Measurements from ENCODE around the gene SENP2.
"Not testable (repeated sequence)": the region's sequence is repeated elsewhere in the genome, so short reads cannot be mapped to it uniquely, and the experiment has no call there.

SENP2 gene

GRCh38 chr3:185583925-185584324 lies 2.2 kb upstream of the SENP2 start:
- no peak overlapping the region for H3K4me3 ChIP-seq (ENCODE audit: low read length)
- DNase-seq (ENCODE audit: low read depth, low spot score), result no peak

GRCh38 chr3:185584686-185585085 lies 1.4 kb upstream of the SENP2 start:
- no peak overlapping the region for H3K4me3 ChIP-seq (ENCODE audit: low read length)
- no peak for DNase-seq (ENCODE audit: low read depth, low spot score)

GRCh38 chr3:185585518-185585858 lies 607 bp upstream of the SENP2 start:
- DNase-seq (ENCODE audit: low read depth, low spot score), result no peak
- peak overlapping the region; percentile 97 for H3K4me3 ChIP-seq (ENCODE audit: low read length)

DNA sequence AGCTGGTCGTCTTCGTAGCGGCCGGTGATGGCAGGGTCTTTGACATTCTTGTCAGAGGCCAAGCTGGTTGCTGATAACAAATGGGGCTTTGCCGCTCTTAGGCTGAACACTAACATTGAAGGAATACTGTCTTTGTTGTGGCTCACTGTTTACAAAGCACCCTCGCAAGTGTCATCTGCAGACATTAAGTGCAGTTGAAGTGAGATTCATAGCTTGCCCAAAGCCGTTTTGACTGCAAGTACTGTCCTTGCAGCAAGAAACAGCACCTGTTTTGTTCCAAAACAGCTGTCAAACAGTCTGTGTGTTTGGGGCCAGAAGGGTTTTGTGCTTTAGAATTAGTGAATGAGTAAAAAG lies 568 bp downstream of the SENP2 start:
- peak overlapping the region; percentile 97 for H3K4me3 ChIP-seq (ENCODE audit: low read length)
- peak; percentile 18 for DNase-seq (ENCODE audit: low read depth, low spot score)

DNA sequence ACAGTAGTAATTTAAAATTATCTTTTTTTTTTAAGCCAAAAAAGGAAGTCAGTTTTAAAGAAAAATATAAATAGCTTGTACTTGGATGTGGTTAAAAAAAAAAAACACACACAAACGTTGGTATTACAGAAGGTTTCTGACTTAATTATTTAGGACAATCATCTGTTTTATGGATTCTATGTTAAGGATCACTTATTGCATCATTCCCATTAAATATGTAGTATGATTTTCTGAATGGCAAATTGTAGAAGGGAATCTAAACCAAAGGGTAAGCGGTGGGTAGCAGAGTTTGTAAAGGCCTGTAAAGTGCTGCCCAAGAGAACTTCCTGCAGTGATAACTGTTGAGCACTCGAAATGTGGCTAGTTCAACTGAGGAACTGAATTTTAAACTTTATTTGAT lies 8.0 kb downstream of the SENP2 start:
- no peak overlapping the region for H3K4me3 ChIP-seq (ENCODE audit: low read length)
- no peak for DNase-seq (ENCODE audit: low read depth, low spot score)

- H3K4me3 ChIP-seq (ENCODE audit: low read length), result no peak overlapping the region
- no peak for DNase-seq (ENCODE audit: low read depth, low spot score)
These were observed 9.4 kb downstream of the SENP2 start for GRCh38 chr3:185595526-185595925.

DNA sequence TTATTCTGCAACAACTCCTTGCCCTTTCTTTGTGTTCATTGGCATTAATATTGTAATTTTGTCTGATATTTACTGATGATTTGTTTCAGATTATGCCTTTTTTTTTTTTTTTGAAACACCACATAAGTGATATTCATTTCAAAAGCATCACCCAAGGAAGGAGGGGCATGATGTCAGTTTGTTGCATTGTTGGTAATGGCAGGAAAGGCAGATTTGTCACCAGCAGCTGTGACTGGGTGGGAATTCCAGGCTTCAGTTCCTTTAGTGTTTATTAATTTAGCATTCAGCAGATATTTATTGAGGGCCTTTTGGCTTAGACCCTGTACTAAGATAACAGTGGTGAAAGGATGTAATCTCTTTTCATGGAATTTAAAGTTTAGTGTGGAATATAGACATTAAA lies 19.5 kb downstream of the SENP2 start:
- peak; percentile 17 for DNase-seq (ENCODE audit: low read depth, low spot score)
- H3K4me3 ChIP-seq (ENCODE audit: low read length), result no peak overlapping the region

- DNase-seq (ENCODE audit: low read depth, low spot score), result peak; percentile 62
These were observed 20.1 kb downstream of the SENP2 start for GRCh38 chr3:185606196-185606595.

DNA sequence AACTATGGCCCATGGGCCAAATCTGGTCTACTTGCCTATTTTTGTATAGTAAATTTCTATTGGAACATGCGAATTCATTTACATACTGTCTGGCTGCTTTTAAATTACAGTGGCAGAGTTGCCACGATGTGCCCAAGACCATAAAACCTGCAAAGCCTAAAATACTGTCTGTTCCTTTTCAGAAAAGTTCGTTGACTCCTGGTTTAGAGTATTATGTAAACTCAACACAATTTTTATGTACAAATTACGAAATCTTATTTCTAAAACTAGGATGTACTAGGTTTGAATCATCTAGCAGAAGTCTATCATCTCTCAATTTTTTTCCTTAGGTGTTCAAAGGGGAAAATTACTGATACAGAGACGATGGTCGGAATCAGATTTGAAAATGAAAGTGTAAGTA lies 26.9 kb downstream of the SENP2 start:
- DNase-seq (ENCODE audit: low read depth, low spot score), result no peak
- no peak overlapping the region for H3K4me3 ChIP-seq (ENCODE audit: low read length)

More at GRCh38 chr3:185606196-185606595, 20.1 kb downstream of the SENP2 start:
- no peak overlapping the region for H3K4me3 ChIP-seq (ENCODE audit: low read length)

DNA sequence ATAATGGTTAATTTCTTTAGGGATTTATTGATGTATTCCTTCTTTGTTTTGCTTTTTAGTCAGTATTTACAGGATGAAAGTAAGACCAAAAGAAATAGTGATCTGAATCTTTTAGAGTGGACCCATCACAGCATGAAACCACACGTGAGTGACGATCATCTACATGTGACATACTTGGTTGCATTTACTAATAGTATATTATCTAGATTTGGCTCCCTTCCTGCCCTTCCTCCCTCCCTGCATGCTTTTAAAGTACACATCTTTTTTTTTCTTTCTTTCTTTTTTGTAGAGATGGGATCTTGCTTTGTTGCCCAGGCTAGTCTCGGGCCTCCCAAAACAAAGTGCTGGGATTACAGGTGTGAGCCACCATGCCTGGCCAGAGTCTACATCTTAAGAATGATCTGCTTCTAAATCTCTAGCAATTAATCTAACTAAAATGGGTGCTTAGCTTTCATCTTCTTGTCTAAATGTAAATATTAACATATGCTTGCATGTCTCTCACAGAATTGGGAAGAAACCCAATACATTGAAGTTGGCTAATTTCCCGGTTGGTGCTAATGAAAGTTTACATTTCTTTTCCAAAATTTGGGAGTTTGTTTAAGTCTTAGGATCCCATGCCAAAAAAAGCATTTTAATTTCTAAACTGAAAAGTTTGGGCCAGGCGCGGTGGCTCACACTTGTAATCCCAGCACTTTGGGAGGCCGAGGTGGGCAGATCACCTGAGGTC lies 38.0 kb downstream of the SENP2 start:
- DNase-seq (ENCODE audit: low read depth, low spot score), result no peak
- H3K4me3 ChIP-seq (ENCODE audit: low read length), result no peak overlapping the region

GRCh38 chr3:185625784-185626183 lies 39.7 kb downstream of the SENP2 start:
- DNase-seq (ENCODE audit: low read depth, low spot score), result no peak
- H3K4me3 ChIP-seq (ENCODE audit: low read length), result no peak overlapping the region

- DNase-seq (ENCODE audit: low read depth, low spot score), result no peak
- no peak overlapping the region for H3K4me3 ChIP-seq (ENCODE audit: low read length)
These were observed 43.6 kb downstream of the SENP2 start for GRCh38 chr3:185629554-185630181.

GRCh38 chr3:185630182-185630622 lies 44.1 kb downstream of the SENP2 start:
- DNase-seq (ENCODE audit: low read depth, low spot score), result no peak
- H3K4me3 ChIP-seq (ENCODE audit: low read length), result no peak overlapping the region

DNA sequence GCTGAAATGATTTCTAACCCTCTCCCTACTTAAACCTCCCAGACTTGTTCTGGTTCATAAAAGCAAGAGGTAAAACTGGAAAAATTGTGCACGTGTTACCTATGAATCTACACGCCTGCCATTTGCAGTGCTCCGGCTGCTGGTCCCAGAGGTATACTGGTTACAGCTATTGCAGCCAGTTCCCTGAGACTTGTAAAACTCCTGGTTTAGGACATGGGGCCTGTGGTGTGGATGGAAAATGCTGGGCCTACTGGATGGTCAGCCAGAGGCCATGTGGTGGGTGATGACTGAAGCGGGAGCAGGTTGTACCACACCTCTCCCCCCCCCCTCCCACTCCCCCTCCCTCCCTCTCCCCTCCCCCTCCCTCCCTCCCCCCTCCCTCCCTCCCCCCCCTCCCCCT lies 45.0 kb downstream of the SENP2 start:
- no peak for DNase-seq (ENCODE audit: low read depth, low spot score)
- no peak overlapping the region for H3K4me3 ChIP-seq (ENCODE audit: low read length)

DNA sequence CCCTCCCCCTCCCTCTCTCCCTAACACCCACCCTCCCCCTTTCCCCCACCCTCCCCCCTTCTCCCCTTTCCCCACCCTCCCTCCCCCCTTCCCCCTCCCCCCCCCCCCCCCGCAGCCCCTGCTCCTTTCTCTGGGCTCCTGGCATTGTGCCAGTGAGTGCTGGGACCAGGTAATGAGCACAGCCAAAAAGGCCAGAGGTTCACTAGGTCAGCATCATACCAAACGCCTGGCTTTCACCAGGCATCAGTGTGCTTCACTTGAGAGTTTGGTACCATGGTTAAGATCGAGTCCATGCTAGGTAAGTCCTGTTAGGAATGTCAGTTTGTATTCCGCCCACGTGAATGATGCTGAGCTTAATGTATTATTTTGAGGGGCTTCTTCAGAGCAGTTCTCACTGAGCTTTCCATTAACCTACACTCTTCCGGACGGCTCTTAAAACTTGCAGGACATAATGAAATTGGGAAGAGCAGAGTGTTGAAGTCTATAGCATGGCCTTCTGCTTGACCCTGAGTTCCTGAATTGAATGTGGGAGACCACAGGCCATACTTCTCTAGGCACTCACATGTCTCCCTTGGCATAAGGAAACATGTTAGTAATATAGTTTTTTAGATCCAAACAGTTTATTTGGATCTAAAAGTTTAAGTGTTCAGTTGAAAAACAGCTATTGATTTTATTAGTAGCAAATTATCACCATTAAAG lies 45.6 kb downstream of the SENP2 start:
- DNase-seq (ENCODE audit: low read depth, low spot score), result no peak
- H3K4me3 ChIP-seq (ENCODE audit: low read length), result no peak overlapping the region

DNA sequence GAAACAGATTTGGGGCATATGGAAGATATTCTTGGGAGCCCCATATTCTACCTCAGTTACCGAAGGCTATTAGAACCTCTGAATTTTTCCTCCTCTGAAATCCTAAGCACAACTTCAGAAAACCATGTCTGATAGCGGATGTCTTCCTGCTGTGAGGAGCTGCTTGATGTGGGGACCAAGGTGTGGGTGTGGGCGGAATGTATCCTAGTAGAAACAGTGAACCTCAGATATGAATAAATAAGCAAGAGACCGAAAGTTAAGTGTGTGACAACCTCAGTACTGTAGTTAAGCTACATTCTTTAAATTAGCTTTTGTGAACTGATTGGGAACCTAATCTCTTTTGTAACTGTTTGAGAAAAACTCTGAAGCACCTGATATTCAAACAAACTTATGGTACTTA lies 46.9 kb downstream of the SENP2 start:
- DNase-seq (ENCODE audit: low read depth, low spot score), result peak; percentile 27
- no peak overlapping the region for H3K4me3 ChIP-seq (ENCODE audit: low read length)

DNA sequence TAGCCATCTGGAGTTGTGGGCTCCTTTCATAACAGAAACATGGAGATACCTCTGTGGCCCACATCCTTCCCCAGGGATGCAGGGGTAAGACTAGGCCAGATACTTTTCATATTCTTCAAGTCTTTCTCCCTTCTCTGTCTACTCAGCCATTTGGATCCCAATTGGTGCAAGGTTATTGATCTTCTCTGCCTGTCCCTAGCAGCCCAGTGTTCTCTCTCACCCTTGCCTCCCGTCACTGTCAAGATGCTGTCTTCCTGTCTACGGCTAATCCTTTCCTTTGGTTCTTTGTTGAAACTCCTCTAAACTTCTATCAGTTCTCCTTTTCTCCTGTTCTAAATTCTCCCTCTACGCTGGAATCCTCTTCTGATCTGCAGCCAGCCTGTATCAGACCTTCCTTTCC lies 51.3 kb downstream of the SENP2 start:
- H3K4me3 ChIP-seq (ENCODE audit: low read length), result no peak overlapping the region
- DNase-seq (ENCODE audit: low read depth, low spot score), result no peak

GRCh38 chr3:185638651-185639050 lies 52.6 kb downstream of the SENP2 start:
- not testable (repeated sequence) for H3K4me3 ChIP-seq (ENCODE audit: low read length); DNase-seq (ENCODE audit: low read depth, low spot score)

GRCh38 chr3:185639632-185640206 lies 53.6 kb downstream of the SENP2 start:
- no peak overlapping the region for H3K4me3 ChIP-seq (ENCODE audit: low read length)
- DNase-seq (ENCODE audit: low read depth, low spot score), result no peak

- DNase-seq (ENCODE audit: low read depth, low spot score), result no peak
- no peak overlapping the region for H3K4me3 ChIP-seq (ENCODE audit: low read length)
These were observed 54.2 kb downstream of the SENP2 start for GRCh38 chr3:185640308-185640707.

All from Jurkat, Clone E6-1 (cell line).